HepG2 (cell line): ENCODE data around the gene STK11. TPM values are rescaled to one million over a fixed set of nuclear protein-coding genes. Genes with fewer than 3 reads are reported as not detected.

Experiments
- ATAC-seq: fragments of 200-7000 bp; cut with Tn5 transposase; 3 replicates; pipeline ENCODE4 v1.9.1; 2020; ENCODE audit warnings: mild to moderate bottlenecking, moderate library complexity
- BruUV-seq: library from RNA; stranded (reverse); fragments of 400-500 nt; replicated peaks from 2 replicates; lab custom pipeline; 2021; lab: Mats Ljungman, UMichigan
- CTCF ChIA-PET: fragments of 300-600 bp; formaldehyde crosslinking; extraction: SDS; loops from one replicate; lab custom pipeline; 2021; ENCODE audit warnings: low total read pairs, inconsistent platforms, low intra/inter-chr PET ratio; lab: Yijun Ruan, JAX
- POLR2A ChIA-PET: fragments of 350-600 bp; sonication (Branson Sonifier 250); formaldehyde crosslinking; loops from one replicate; lab custom pipeline; 2020; ENCODE audit warnings: antibody characterized with exemption, inconsistent platforms; lab: Yijun Ruan, JAX
- DNase-seq: peaks from one replicate; pipeline ENCODE4 v3.0.0-alpha.2; 2015; ENCODE audit warnings: low spot score
- FAIRE-seq: peaks from 3 replicates; lab custom pipeline; 2011; peaks lifted over from hg19 to GRCh38; lab: Jason Lieb, UNC
- H2AFZ ChIP-seq: one replicate; pipeline ENCODE4 v1.6.1; 2011; ENCODE audit warnings: low read length, inconsistent platforms
- H3K27ac ChIP-seq: fragments of 300-600 bp; 3 replicates; pipeline ENCODE4 v1.8.0; 2011; ENCODE audit warnings: mixed run types, mild to moderate bottlenecking, mixed read lengths, low read length, inconsistent platforms; ENCODE audit not compliant: insufficient read depth; ENCODE audit errors: extremely low read length
- H3K27me3 ChIP-seq, 2 experiments: fragments of 200-600 bp in 1 of 2; 2 replicates in 1 of 2; 3 replicates in 1 of 2; pipeline versions ENCODE4 v1.6.0 to v1.8.0; 2011; ENCODE audit warnings: low read length in 2 of 2, mild to moderate bottlenecking in 2 of 2, moderate library complexity in 2 of 2, inconsistent platforms in 1 of 2; ENCODE audit not compliant: insufficient read depth in 2 of 2, control insufficient read depth in 1 of 2
- H3K36me3 ChIP-seq, 2 experiments: fragments of 200-600 bp in 1 of 2; replicated peaks in 1 of 2; 2 replicates in 1 of 2; 3 replicates in 1 of 2; pipeline versions ENCODE4 v1.5.1 to v1.8.0; 2011; ENCODE audit warnings: low read length in 2 of 2, inconsistent platforms in 1 of 2; ENCODE audit not compliant: insufficient read depth in 2 of 2, control insufficient read depth in 1 of 2
- H3K4me1 ChIP-seq: 2 replicates; pipeline ENCODE4 v1.5.1; 2012; ENCODE audit warnings: low read length, inconsistent platforms; ENCODE audit not compliant: insufficient read depth
- H3K4me2 ChIP-seq: 2 replicates; pipeline ENCODE4 v1.6.0; 2011; ENCODE audit warnings: low read depth, low read length, inconsistent platforms
- H3K4me3 ChIP-seq, 3 experiments: fragments of 200-600 bp in 1 of 3; sonication (generic), shearing (Covaris generic) in 1 of 3; replicated peaks in 1 of 3; 2 replicates each; pipeline ENCODE4 v1.5.1; 2011 to 2016; ENCODE audit warnings: low read length in 3 of 3, inconsistent platforms in 2 of 3, low read depth in 2 of 3, mild to moderate bottlenecking in 2 of 3, control low read depth in 1 of 3, mixed read lengths in 1 of 3; ENCODE audit not compliant: insufficient read depth in 1 of 3
- H3K79me2 ChIP-seq: one replicate; pipeline ENCODE4 v1.6.1; 2011; ENCODE audit warnings: low read length, inconsistent platforms; ENCODE audit not compliant: insufficient read depth
- H3K9ac ChIP-seq: 2 replicates; pipeline ENCODE4 v1.6.0; 2011; ENCODE audit warnings: mild to moderate bottlenecking, low read depth, low read length, inconsistent platforms; ENCODE audit not compliant: insufficient read depth
- H3K9me3 ChIP-seq: 2 replicates; pipeline ENCODE4 v1.5.1; 2012; ENCODE audit warnings: mild to moderate bottlenecking, low read length
- H4K20me1 ChIP-seq: 2 replicates; pipeline ENCODE4 v1.6.0; 2011; ENCODE audit warnings: inconsistent platforms, mild to moderate bottlenecking, low read length, moderate library complexity; ENCODE audit not compliant: insufficient read depth
- DPF2 ChIP-seq: sonication (generic); formaldehyde crosslinking; IDR thresholded peaks from 2 replicates; pipeline ENCODE4 v1.4.0; 2020; ENCODE audit warnings: mild to moderate bottlenecking, low read depth, missing genetic modification reagents, borderline replicate concordance
- ELF1 ChIP-seq: sonication (generic); formaldehyde crosslinking; IDR thresholded peaks from 2 replicates; pipeline ENCODE4 v1.4.0; 2020; ENCODE audit warnings: missing genetic modification reagents
- ETV6 ChIP-seq: sonication (generic); formaldehyde crosslinking; conservative IDR thresholded peaks from 2 replicates; pipeline ENCODE4 v1.4.0; 2020; ENCODE audit warnings: missing genetic modification reagents
- GABPB1 ChIP-seq: IDR thresholded peaks from 2 replicates; pipeline ENCODE4 v1.6.1; 2016; ENCODE audit warnings: mild to moderate bottlenecking, missing genetic modification reagents, moderate library complexity, missing compliant biosample characterization
- GPN1 ChIP-seq: sonication (generic); formaldehyde crosslinking; IDR thresholded peaks from 2 replicates; pipeline ENCODE4 v1.5.1; 2020; ENCODE audit warnings: missing genetic modification reagents, borderline replicate concordance
- HIVEP1 ChIP-seq: sonication (generic); formaldehyde crosslinking; IDR thresholded peaks from 2 replicates; pipeline ENCODE4 v1.4.0; 2020; ENCODE audit warnings: mild to moderate bottlenecking, missing genetic modification reagents
- KAT8 ChIP-seq: IDR thresholded peaks from 2 replicates; pipeline ENCODE4 v1.6.1; 2016; ENCODE audit warnings: missing genetic modification reagents, missing compliant biosample characterization
- PAF1 ChIP-seq: IDR thresholded peaks from 2 replicates; pipeline ENCODE4 v1.6.1; 2016; ENCODE audit warnings: missing genetic modification reagents, missing compliant biosample characterization
- PITX1 ChIP-seq: sonication (generic); formaldehyde crosslinking; IDR thresholded peaks from 2 replicates; pipeline ENCODE4 v1.5.1; 2020; ENCODE audit warnings: mild to moderate bottlenecking, missing genetic modification reagents
- SETDB1 ChIP-seq: sonication (generic); formaldehyde crosslinking; IDR thresholded peaks from 2 replicates; pipeline ENCODE4 v1.5.1; 2020; ENCODE audit warnings: missing genetic modification reagents, mild to moderate bottlenecking, borderline replicate concordance
- ZEB1 ChIP-seq: IDR thresholded peaks from 2 replicates; pipeline ENCODE4 v1.6.1; 2012; ENCODE audit warnings: mild to moderate bottlenecking, low read depth, inconsistent platforms; ENCODE audit not compliant: insufficient replicate concordance
- ZFX ChIP-seq: sonication (generic); formaldehyde crosslinking; IDR thresholded peaks from 2 replicates; pipeline ENCODE4 v1.4.0; 2020; ENCODE audit warnings: mild to moderate bottlenecking, low read depth, missing genetic modification reagents, moderate library complexity
- ZMYM4 ChIP-seq: sonication (generic); formaldehyde crosslinking; IDR thresholded peaks from 2 replicates; pipeline ENCODE4 v1.8.1; 2023; ENCODE audit warnings: mild to moderate bottlenecking, missing genetic modification reagents
- ZNF143 ChIP-seq: sonication (generic); formaldehyde crosslinking; IDR thresholded peaks from 2 replicates; pipeline ENCODE4 v1.4.0; 2020; ENCODE audit warnings: missing genetic modification reagents
- ZNF337 ChIP-seq: sonication (generic); formaldehyde crosslinking; IDR thresholded peaks from 2 replicates; pipeline ENCODE4 v1.5.1; 2020; ENCODE audit warnings: missing genetic modification reagents, low read depth, mild to moderate bottlenecking, borderline replicate concordance
- WGBS: methylation state at CpG from one replicate; pipeline ENCODE4 v1.1.6; 2017; ENCODE audit warnings: low lambda C conversion rate; 5-methylcytosine and 5-hydroxymethylcytosine counted together
- in situ Hi-C: cut with HindIII; loops from 2 replicates; pipeline ENCODE4 v1.10.0; 2017; ENCODE audit warnings: low pct_unique_long_range_greater_than_20kb; ENCODE audit not compliant: extremely low pct_ligation_motif_present
- intact Hi-C: fragments of 100-400 bp; cut with micrococcal nuclease; formaldehyde crosslinking; loops from one replicate; pipeline ENCODE4 v1.10.0; 2022; ENCODE audit not compliant: unreplicated experiment
- polyA plus RNA-seq, 8 experiments: library from polyadenylated mRNA; depleted of rRNA in 3 of 8; stranded (reverse) in 7 of 8; unstranded in 1 of 8; fragments of >200 nt; fragmentation: Illumina TruSeq in 4 of 8; extraction: Trizol in 4 of 8; gene quantifications; 2 replicates each; pipeline versions ENCODE4 v1.2.1 to v1.2.3, GENCODE V29; 2011 to 2016; ENCODE audit warnings: low read depth in 4 of 8, missing spikeins in 1 of 8, mixed read lengths in 1 of 8; ENCODE audit not compliant: insufficient read depth in 1 of 8
- total RNA-seq, 5 experiments: library from RNA; depleted of rRNA; stranded (reverse); fragments of >200 nt; fragmentation: Illumina TruSeq; extraction: Trizol; gene quantifications; 2 replicates each; pipeline ENCODE4 v1.2.3, GENCODE V29; 2016; ENCODE audit warnings: low read depth in 1 of 5
- TF ChIP-seq, protein P1 (sequence below): sonication (generic); formaldehyde crosslinking; IDR thresholded peaks from 2 replicates; pipeline ENCODE4 v1.4.0; 2020; ENCODE audit warnings: missing genetic modification reagents
- TF ChIP-seq, protein P2 (sequence below), 2 experiments: sonication (generic) in 1 of 2; formaldehyde crosslinking in 1 of 2; IDR thresholded peaks; 2 replicates each; pipeline versions ENCODE4 v1.5.1 to v1.6.1; 2011 to 2020; ENCODE audit warnings: borderline replicate concordance in 1 of 2, low read depth in 1 of 2, low read length in 1 of 2, mild to moderate bottlenecking in 1 of 2, missing genetic modification reagents in 1 of 2, moderate library complexity in 1 of 2
- TF ChIP-seq, protein P3 (sequence below): conservative IDR thresholded peaks from 2 replicates; pipeline ENCODE4 v1.6.1; 2018; ENCODE audit warnings: missing genetic modification reagents
- TF ChIP-seq, protein P4 (sequence below): sonication (generic); formaldehyde crosslinking; conservative IDR thresholded peaks from 2 replicates; pipeline ENCODE4 v1.4.0; 2020; ENCODE audit warnings: missing genetic modification reagents

STK11 gene
- total and polyA plus RNA-seq, 2 of the 13 experiments (the other 11 are each of a cell fraction or from before 2014, with no cell fraction given) = 27.5 to 43.6 TPM

DNA sequence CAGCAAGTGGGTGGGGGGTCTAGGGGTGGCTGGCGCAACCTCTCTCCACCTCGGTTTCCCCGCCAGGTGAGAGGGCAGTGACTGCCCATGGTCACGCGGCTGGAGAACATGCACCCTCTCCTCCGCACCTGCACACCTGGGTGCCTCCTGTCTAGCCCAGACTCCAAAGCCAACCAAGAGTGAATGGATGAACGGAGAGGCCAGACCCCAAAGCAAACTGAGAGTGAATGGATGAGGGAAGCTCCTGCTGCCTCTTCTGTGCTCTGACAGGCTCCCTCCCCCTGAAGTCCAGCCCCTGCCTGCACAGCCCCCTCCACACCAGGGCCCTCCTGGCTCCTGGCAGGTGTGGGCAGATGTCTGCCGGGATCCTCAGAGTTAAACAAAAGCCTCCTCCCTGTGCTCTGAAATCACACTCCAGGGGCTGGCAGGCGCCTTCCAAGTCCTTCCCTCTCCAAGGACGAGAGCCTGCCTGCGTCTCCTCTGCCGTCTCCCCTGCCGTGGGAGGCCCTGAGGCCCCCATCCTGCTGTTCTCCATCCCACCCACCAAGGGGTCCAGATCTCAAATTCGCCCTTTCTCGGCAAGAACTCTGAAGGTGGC lies 33.7 kb upstream of the STK11 start:
- POLR2A ChIA-PET = interaction anchor here (1.1 to 1.5 kb wide), 2 partner anchors 59 to 97 kb away, joined by 3 to 4 read pairs; partner anchors contain the start of gene CIRBP
- no peak overlapping the region for H2AFZ ChIP-seq
- peak overlapping the region; percentile 75 for H3K27ac ChIP-seq
- no TSS peak for BruUV-seq
- in situ Hi-C loops (no loop called here), intact Hi-C loops (no loop called here)
- no peaks in the 10 kb centered on the region; a peak in 1 of 5 replicates for H3K36me3 ChIP-seq
- H3K4me3 ChIP-seq = peak overlapping the region; percentile 81 to 94 (median 89)
- DNase-seq (no peak), ATAC-seq (peak; percentile 10), FAIRE-seq (no peak)
- H3K27me3 ChIP-seq = no peaks in the 10 kb centered on the region
- H3K9me3 ChIP-seq = no peaks in the 10 kb centered on the region
- peaks cover 79% of the 10 kb centered on the region for H3K4me1 ChIP-seq
- H4K20me1 ChIP-seq = peaks cover 7% of the 10 kb centered on the region
- CTCF ChIA-PET = no interaction called here
- H3K9ac ChIP-seq = peak overlapping the region; percentile 83
- peak overlapping the region; percentile 68 for H3K4me2 ChIP-seq
- 52% methylated on average over 9 of the region's 15 CpGs for WGBS
- peaks cover 59% of the 10 kb centered on the region for H3K79me2 ChIP-seq
- no peak for TF ChIP-seq ELF1
- no peak for TF ChIP-seq GPN1 (CRISPR knock-in tag)
- no peak for TF ChIP-seq GABPB1 (CRISPR knock-in tag)
- TF ChIP-seq SETDB1 (CRISPR knock-in tag) = no peak
- TF ChIP-seq ZFX (CRISPR knock-in tag) = 0 out of 2 replicates have a peak, but pooled peaks have one; percentile 2
- TF ChIP-seq KAT8 (CRISPR knock-in tag) = 0 out of 2 replicates have a peak, but pooled peaks have one; percentile 17
- TF ChIP-seq, protein P1, sequence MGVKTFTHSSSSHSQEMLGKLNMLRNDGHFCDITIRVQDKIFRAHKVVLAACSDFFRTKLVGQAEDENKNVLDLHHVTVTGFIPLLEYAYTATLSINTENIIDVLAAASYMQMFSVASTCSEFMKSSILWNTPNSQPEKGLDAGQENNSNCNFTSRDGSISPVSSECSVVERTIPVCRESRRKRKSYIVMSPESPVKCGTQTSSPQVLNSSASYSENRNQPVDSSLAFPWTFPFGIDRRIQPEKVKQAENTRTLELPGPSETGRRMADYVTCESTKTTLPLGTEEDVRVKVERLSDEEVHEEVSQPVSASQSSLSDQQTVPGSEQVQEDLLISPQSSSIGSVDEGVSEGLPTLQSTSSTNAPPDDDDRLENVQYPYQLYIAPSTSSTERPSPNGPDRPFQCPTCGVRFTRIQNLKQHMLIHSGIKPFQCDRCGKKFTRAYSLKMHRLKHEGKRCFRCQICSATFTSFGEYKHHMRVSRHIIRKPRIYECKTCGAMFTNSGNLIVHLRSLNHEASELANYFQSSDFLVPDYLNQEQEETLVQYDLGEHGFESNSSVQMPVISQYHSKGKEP (CRISPR knock-in tag) = no peak
- TF ChIP-seq, protein P2, sequence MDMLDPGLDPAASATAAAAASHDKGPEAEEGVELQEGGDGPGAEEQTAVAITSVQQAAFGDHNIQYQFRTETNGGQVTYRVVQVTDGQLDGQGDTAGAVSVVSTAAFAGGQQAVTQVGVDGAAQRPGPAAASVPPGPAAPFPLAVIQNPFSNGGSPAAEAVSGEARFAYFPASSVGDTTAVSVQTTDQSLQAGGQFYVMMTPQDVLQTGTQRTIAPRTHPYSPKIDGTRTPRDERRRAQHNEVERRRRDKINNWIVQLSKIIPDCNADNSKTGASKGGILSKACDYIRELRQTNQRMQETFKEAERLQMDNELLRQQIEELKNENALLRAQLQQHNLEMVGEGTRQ (IDR thresholded peaks at IDR 0.05; ENCODE audit: low read depth, low read length) = no peak
- TF ChIP-seq, protein P2 (CRISPR knock-in tag; IDR thresholded peaks at IDR 0.05; ENCODE audit: borderline replicate concordance) = no peak
- TF ChIP-seq ZEB1 = peak; percentile 11
- no peak for TF ChIP-seq ZNF337 (CRISPR knock-in tag)
- no peak for TF ChIP-seq ZMYM4 (CRISPR knock-in tag)
- TF ChIP-seq ZNF143 = no peak
- no peak for TF ChIP-seq PAF1 (CRISPR knock-in tag)
- TF ChIP-seq DPF2 (CRISPR knock-in tag) = no peak
- no peak for TF ChIP-seq ETV6 (CRISPR knock-in tag)
- no peak for TF ChIP-seq PITX1
- TF ChIP-seq, protein P3, sequence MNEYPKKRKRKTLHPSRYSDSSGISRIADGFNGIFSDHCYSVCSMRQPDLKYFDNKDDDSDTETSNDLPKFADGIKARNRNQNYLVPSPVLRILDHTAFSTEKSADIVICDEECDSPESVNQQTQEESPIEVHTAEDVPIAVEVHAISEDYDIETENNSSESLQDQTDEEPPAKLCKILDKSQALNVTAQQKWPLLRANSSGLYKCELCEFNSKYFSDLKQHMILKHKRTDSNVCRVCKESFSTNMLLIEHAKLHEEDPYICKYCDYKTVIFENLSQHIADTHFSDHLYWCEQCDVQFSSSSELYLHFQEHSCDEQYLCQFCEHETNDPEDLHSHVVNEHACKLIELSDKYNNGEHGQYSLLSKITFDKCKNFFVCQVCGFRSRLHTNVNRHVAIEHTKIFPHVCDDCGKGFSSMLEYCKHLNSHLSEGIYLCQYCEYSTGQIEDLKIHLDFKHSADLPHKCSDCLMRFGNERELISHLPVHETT (CRISPR knock-in tag) = no peak
- TF ChIP-seq HIVEP1 (CRISPR knock-in tag) = no peak
- TF ChIP-seq, protein P4, sequence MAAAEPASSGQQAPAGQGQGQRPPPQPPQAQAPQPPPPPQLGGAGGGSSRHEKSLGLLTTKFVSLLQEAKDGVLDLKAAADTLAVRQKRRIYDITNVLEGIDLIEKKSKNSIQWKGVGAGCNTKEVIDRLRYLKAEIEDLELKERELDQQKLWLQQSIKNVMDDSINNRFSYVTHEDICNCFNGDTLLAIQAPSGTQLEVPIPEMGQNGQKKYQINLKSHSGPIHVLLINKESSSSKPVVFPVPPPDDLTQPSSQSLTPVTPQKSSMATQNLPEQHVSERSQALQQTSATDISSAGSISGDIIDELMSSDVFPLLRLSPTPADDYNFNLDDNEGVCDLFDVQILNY (CRISPR knock-in tag) = no peak
